Body of pancreas (tissue), 4 donors: ENCODE results near the gene C6orf136. TPM values are rescaled to one million over a fixed set of nuclear protein-coding genes. Genes with fewer than 3 reads are reported as not detected.

Experiments used
- ATAC-seq: fragments of 150-250 bp; one replicate; pipeline ENCODE4 v1.9.1; 2016
- DNase-seq, 4 donors: peaks; one replicate each; pipeline ENCODE4 v3.0.0-alpha.2; 2019
- H3K27ac ChIP-seq, 4 donors: fragments of 200-600 bp; sonication (generic); 1 replicate in 3 of 4; 2 replicates in 1 of 4; pipeline versions ENCODE4 v1.5.1 to v1.6.1; 2016 to 2019; ENCODE audit warnings: mild to moderate bottlenecking in 1 of 4, mixed read lengths in 1 of 4, moderate library complexity in 1 of 4
- H3K27me3 ChIP-seq, 2 donors: fragments of 200-600 bp; sonication (generic); one replicate each; pipeline ENCODE4 v1.6.0; 2016; ENCODE audit warnings: mild to moderate bottlenecking in 1 of 2
- H3K36me3 ChIP-seq, 2 donors: fragments of 200-600 bp; sonication (generic); replicated peaks in 1 of 2; 2 replicates each; pipeline ENCODE4 v1.5.1; 2016; ENCODE audit warnings: low read depth in 2 of 2; ENCODE audit not compliant: insufficient read depth in 1 of 2
- H3K4me1 ChIP-seq: fragments of 200-600 bp; sonication (generic); one replicate; pipeline ENCODE4 v1.6.0; 2016
- H3K4me3 ChIP-seq, 2 donors: fragments of 200-600 bp; sonication (generic); 1 replicate in 1 of 2; 2 replicates in 1 of 2; pipeline ENCODE4 v1.5.1; 2016 to 2019
- H3K9me3 ChIP-seq, 3 donors: fragments of 200-600 bp; sonication (generic); 1 replicate in 2 of 3; 2 replicates in 1 of 3; pipeline ENCODE4 v1.5.1; 2016
- CTCF ChIP-seq, 7 experiments: fragments of 450-650 bp in 4 of 7; fragments of 200-600 bp in 3 of 7; sonication (generic) in 3 of 7; IDR thresholded peaks; one replicate each; pipeline ENCODE4 v1.5.1; 2016 to 2019; ENCODE audit warnings: antibody characterized with exemption in 7 of 7
- POLR2A ChIP-seq, 3 donors: fragments of 450-650 bp; IDR thresholded peaks; one replicate each; pipeline ENCODE4 v1.6.1; 2016; ENCODE audit warnings: antibody characterized with exemption in 3 of 3, mild to moderate bottlenecking in 2 of 3
- WGBS, 2 donors: methylation state at CpG; one replicate each; pipeline ENCODE4 v1.1.5; 2017; 5-methylcytosine and 5-hydroxymethylcytosine counted together
- intact Hi-C: fragments of 100-400 bp; cut with DNase I; formaldehyde crosslinking; loops from one replicate; pipeline ENCODE4 v1.15.1; 2023
- total RNA-seq, 2 donors: library from RNA; depleted of rRNA; stranded (reverse); fragments of >200 nt; gene quantifications; one replicate each; pipeline ENCODE4 v1.1.0, GENCODE V29; 2016

C6orf136 gene
- total RNA-seq, 2 donors from 2014 or later, result 7.3 to 28.3 TPM

- no peaks in the 10 kb centered on the region for H3K9me3 ChIP-seq
- H3K4me1 ChIP-seq, result peaks cover 22% of the 10 kb centered on the region
- intact Hi-C loops, result no loop called here
- peak overlapping the region; percentile 70 to 96 for H3K4me3 ChIP-seq
- peak; percentile 75 for ATAC-seq
- H3K27me3 ChIP-seq, result no peaks in the 10 kb centered on the region
- WGBS, 2 donors, result 0% methylated on average over 7 to 78 of the region's 78 CpGs
- TF ChIP-seq CTCF (IDR thresholded peaks at IDR 0.05) (no peak), POLR2A (IDR thresholded peaks at IDR 0.05) (peak; percentile 18 to 67 (median 61))
- peak overlapping the region; percentile 83 to 97 (median 91) for H3K27ac ChIP-seq
- DNase-seq, result peak; percentile 70 to 80 (median 78)
- peaks cover 0 to 8% of the 10 kb centered on the region in 2 donors for H3K36me3 ChIP-seq
These were observed 546 bp downstream of the C6orf136 start for GRCh38 chr6:30647242-30648116.

GRCh38 chr6:30651143-30651542, 4.2 kb downstream of the C6orf136 start:
- intact Hi-C loops, result no loop called here

GRCh38 chr6:30654798-30655742, 8.1 kb downstream of the C6orf136 start:
- H3K27ac ChIP-seq, result no peak overlapping the region
- ATAC-seq (no peak), DNase-seq (no peak)
- no peaks in the 10 kb centered on the region for H3K27me3 ChIP-seq
- 83 to 87% methylated on average over 17 to 19 of the region's 19 CpGs for WGBS, 2 donors
- no peak overlapping the region for H3K4me3 ChIP-seq
- H3K9me3 ChIP-seq, result no peaks in the 10 kb centered on the region
- TF ChIP-seq POLR2A (IDR thresholded peaks at IDR 0.05), result no peak
- no peak for TF ChIP-seq CTCF (IDR thresholded peaks at IDR 0.05)
- peaks cover 6 to 53% of the 10 kb centered on the region in 2 donors for H3K36me3 ChIP-seq
- intact Hi-C loops, result no loop called here
- H3K4me1 ChIP-seq, result no peaks in the 10 kb centered on the region

More at GRCh38 chr6:30651143-30651542, 4.2 kb downstream of the C6orf136 start:
- ATAC-seq, result no peak
- no peaks in the 10 kb centered on the region for H3K9me3 ChIP-seq
- H3K27me3 ChIP-seq, result no peaks in the 10 kb centered on the region
- H3K4me3 ChIP-seq, result no peak overlapping the region
- H3K27ac ChIP-seq, result no peak overlapping the region
- TF ChIP-seq POLR2A (IDR thresholded peaks at IDR 0.05) (no peak), CTCF (IDR thresholded peaks at IDR 0.05) (no peak)
- DNase-seq, result no peak
- 87 to 88% methylated on average over 12 of the region's 12 CpGs for WGBS, 2 donors
- peaks cover 6 to 28% of the 10 kb centered on the region in 2 donors for H3K36me3 ChIP-seq
- peaks cover 16% of the 10 kb centered on the region for H3K4me1 ChIP-seq

GRCh38 chr6:30655743-30656094, 8.8 kb downstream of the C6orf136 start:
- no peak for DNase-seq
- Histone ChIP-seq H3K4me1 (no peaks in the 10 kb centered on the region), H3K36me3 (peaks cover 6 to 53% of the 10 kb centered on the region in 2 donors), H3K27ac (no peak overlapping the region), H3K27me3 (no peaks in the 10 kb centered on the region), H3K9me3 (no peaks in the 10 kb centered on the region), H3K4me3 (no peak overlapping the region)
- intact Hi-C loops, result no loop called here
- WGBS, 2 donors, result 88 to 94% methylated on average over 3 of the region's 3 CpGs
- no peak for TF ChIP-seq POLR2A (IDR thresholded peaks at IDR 0.05)
- TF ChIP-seq CTCF (IDR thresholded peaks at IDR 0.05), result no peak
- no peak for ATAC-seq
